Muscle of leg (tissue), 11 donors: ENCODE data around the gene GLRA3. TPM values are rescaled to one million over a fixed set of nuclear protein-coding genes. Genes with fewer than 3 reads are reported as not detected.

Source experiments
- DNase-seq: peaks from one replicate; pipeline ENCODE4 v3.0.0; 2013
- H3K27ac ChIP-seq: one replicate; pipeline ENCODE4 v1.5.1; 2013; ENCODE audit warnings: mild to moderate bottlenecking, low read length, control low read depth
- H3K27me3 ChIP-seq: one replicate; pipeline ENCODE4 v1.6.1; 2013; ENCODE audit warnings: low read length; ENCODE audit not compliant: control insufficient read depth, insufficient read depth
- H3K36me3 ChIP-seq: one replicate; pipeline ENCODE4 v1.6.1; 2013; ENCODE audit warnings: low read length; ENCODE audit not compliant: control insufficient read depth, insufficient read depth
- H3K4me1 ChIP-seq: one replicate; pipeline ENCODE4 v1.6.1; 2013; ENCODE audit warnings: low read length; ENCODE audit not compliant: control insufficient read depth, insufficient read depth
- H3K4me3 ChIP-seq: one replicate; pipeline ENCODE4 v1.5.1; 2013; ENCODE audit warnings: low read length, control low read depth
- H3K9me3 ChIP-seq: replicated peaks from 2 replicates; pipeline ENCODE4 v1.6.1; 2013; ENCODE audit warnings: low read depth, low read length; ENCODE audit not compliant: control insufficient read depth
- WGBS: methylation state at CpG from one replicate; pipeline ENCODE4 v1.1.5; 2013; ENCODE audit warnings: missing lambda C conversion rate; ENCODE audit not compliant: insufficient coverage; 5-methylcytosine and 5-hydroxymethylcytosine counted together
- polyA plus RNA-seq, 8 donors: library from polyadenylated mRNA; unstranded; fragments of 120-200 nt; gene quantifications; one replicate each; pipeline versions ENCODE4 v1.2.1 to v1.2.3, GENCODE V29; 2013; ENCODE audit warnings: inconsistent platforms in 1 of 8, low replicate concordance in 1 of 8; ENCODE audit not compliant: insufficient read length in 8 of 8, insufficient read depth in 1 of 8
- total RNA-seq: library from RNA; stranded (reverse); fragments of 120-200 nt; gene quantifications from one replicate; pipeline ENCODE4 v1.2.4, GENCODE V29; 2013

GLRA3 gene
- total and polyA plus RNA-seq, 9 donors, result 0.09 TPM; not detected in 8

DNA sequence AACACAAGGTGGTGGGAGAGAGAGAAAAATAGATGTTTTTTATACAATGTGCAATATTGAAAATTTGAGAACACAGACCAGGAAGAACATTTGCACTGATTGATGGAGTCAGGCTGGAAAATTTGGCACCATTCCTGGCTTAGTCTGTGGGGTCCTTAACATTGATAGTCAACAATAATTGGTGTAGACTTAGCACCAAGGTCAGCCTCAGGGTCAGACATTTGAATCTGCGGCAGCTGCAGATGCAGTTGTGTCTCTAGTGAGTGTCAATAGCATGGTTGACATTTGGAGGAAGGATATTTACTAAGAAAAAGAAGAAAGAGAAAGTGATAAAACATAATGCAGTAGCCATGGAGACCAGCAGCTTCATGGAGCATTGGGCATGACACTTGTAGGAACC lies 31.5 kb upstream of the GLRA3 start:
- Histone ChIP-seq H3K36me3 (no peaks in the 10 kb centered on the region), H3K9me3 (peaks cover 4% of the 10 kb centered on the region), H3K4me1 (no peaks in the 10 kb centered on the region), H3K27ac (no peak overlapping the region), H3K4me3 (no peak overlapping the region), H3K27me3 (no peaks in the 10 kb centered on the region)
- no peak for DNase-seq
- WGBS, result 73% methylated on average over 1 of the region's 1 CpG

DNA sequence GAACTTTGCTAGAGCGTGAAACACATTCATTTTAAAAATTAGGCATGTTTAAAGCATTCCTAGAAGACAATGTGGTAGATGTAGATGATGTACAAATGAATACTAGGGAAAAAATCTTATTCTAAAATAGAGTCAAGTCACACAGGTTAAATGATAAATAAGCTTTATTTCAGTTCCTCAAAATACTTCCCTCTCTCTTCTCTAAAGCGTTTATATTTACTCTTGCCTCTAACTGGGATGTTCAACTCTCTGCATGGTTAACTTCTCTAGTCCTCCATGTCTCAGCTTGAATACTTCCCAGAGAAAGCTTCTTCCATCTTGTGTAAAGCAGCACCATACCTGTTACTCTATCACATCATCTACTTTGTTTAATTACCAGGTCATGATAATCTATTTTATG lies 30.9 kb upstream of the GLRA3 start:
- no peaks in the 10 kb centered on the region for H3K4me1 ChIP-seq
- peaks cover 4% of the 10 kb centered on the region for H3K9me3 ChIP-seq
- 88% methylated on average over 1 of the region's 2 CpGs for WGBS
- no peaks in the 10 kb centered on the region for H3K27me3 ChIP-seq
- H3K36me3 ChIP-seq, result no peaks in the 10 kb centered on the region
- no peak for DNase-seq
- H3K4me3 ChIP-seq, result no peak overlapping the region
- H3K27ac ChIP-seq, result no peak overlapping the region

DNA sequence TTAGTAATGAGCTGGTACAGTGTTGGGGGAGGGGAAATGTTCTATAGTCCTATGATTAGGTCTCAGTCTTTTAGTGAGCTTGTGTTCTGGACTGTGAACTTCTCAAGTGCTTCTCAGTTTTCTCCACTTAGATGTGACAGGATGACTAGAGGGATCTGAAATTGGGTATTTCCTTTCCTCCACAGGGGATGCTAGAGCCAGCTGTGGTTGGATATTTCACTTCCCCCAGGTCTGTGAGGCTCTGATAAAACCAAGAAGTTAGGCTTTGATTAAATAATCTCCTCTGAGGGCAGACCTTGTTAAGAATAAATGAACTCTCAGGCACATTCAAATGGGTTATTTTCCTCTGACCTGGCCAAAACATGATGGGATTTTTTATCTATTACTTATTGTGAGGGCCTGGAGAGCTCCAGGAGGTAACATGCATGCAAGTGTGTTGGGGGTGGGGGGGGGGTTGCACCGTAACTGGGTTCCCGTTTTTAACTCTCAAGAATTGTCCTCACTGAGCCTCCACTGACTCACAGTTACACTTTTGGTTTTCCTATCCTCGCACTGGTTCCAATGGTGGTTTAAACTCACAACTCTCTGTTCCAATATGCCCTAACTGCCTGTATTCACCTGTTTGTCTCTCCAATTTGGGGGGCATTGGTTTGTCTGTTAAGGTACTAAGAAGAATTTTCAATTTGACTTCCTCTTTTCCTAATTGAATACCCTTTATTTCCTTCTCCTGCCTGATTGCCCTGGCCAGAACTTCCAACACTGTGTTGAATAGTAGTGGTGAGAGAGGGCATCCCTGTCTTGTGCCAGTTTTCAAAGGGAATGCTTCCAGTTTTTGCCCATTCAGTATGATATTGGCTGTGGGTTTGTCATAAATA lies 28.1 kb upstream of the GLRA3 start:
- no CpG with 5 or more reads among the region's 3 CpGs for WGBS
- peaks cover 4% of the 10 kb centered on the region for H3K9me3 ChIP-seq
- no peak overlapping the region for H3K27ac ChIP-seq
- no peaks in the 10 kb centered on the region for H3K27me3 ChIP-seq
- H3K4me3 ChIP-seq, result no peak overlapping the region
- H3K4me1 ChIP-seq, result no peaks in the 10 kb centered on the region
- no peaks in the 10 kb centered on the region for H3K36me3 ChIP-seq
- no peak for DNase-seq

DNA sequence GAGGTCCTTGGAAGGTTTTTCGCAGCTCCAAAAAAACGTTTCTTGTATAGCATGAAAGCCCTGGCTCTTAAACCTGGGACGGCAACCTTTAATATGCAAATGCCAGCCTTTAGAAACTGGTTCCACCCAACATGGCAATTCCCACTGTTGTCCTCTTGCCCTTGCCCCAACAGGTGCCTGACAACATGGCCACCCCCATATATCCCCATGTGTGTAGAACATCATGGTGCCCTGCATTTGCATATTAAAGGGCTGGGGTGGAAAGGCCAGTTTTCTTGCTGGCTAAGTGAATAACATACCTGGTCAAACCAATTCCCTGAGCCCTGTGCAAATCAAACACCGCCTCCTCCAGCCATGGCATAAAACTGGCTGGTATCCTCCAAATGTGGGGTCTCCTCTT lies 26.0 kb upstream of the GLRA3 start:
- no peak for DNase-seq
- Histone ChIP-seq H3K9me3 (peaks cover 4% of the 10 kb centered on the region), H3K36me3 (no peaks in the 10 kb centered on the region), H3K4me1 (no peaks in the 10 kb centered on the region), H3K27me3 (no peaks in the 10 kb centered on the region), H3K4me3 (no peak overlapping the region), H3K27ac (no peak overlapping the region)
- 86% methylated on average over 1 of the region's 4 CpGs for WGBS

DNA sequence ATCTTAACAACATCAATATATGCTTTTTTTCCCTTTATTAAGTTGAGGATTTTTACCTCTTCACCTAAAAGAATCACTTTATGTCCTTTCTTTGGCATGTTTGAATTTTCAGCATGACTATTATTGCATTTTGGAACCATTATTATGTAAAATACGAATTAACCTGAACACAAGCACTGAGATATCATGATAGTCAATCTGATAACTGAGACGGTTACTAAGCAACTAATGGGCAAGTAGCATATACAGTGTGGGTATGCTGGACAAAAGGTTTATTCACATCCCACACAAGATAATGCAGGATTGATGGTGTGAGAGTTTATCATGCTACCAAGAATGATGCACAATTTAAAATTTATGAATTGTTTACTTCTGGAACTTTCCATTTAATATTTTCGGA lies 24.6 kb upstream of the GLRA3 start:
- no peaks in the 10 kb centered on the region for H3K36me3 ChIP-seq
- H3K4me3 ChIP-seq, result no peak overlapping the region
- H3K27ac ChIP-seq, result no peak overlapping the region
- WGBS, result no CpG with 5 or more reads among the region's 3 CpGs
- no peaks in the 10 kb centered on the region for H3K27me3 ChIP-seq
- H3K4me1 ChIP-seq, result no peaks in the 10 kb centered on the region
- DNase-seq, result no peak
- H3K9me3 ChIP-seq, result peaks cover 4% of the 10 kb centered on the region

DNA sequence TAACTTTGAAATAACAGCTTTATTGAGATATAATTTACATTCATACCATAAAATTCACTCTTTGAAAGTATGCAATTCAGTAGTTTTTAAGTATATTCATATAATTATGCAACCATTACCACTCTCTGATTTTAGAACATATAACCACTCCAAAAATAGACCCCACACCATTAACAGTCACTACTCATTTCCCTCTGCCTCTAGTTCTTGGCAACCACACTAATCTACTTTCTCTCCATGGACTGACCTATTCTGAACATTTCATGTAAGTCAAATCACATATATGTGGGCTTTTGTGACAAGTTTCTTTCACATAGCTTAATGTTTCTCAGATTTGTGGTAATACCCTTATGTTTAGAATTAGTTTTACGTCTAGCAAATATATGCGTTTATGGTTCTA lies 19.5 kb upstream of the GLRA3 start:
- DNase-seq, result no peak
- no peaks in the 10 kb centered on the region for H3K27me3 ChIP-seq
- H3K9me3 ChIP-seq, result peaks cover 3% of the 10 kb centered on the region
- WGBS, result no CpG with 5 or more reads among the region's 2 CpGs
- no peak overlapping the region for H3K4me3 ChIP-seq
- H3K4me1 ChIP-seq, result no peaks in the 10 kb centered on the region
- no peak overlapping the region for H3K27ac ChIP-seq
- no peaks in the 10 kb centered on the region for H3K36me3 ChIP-seq

DNA sequence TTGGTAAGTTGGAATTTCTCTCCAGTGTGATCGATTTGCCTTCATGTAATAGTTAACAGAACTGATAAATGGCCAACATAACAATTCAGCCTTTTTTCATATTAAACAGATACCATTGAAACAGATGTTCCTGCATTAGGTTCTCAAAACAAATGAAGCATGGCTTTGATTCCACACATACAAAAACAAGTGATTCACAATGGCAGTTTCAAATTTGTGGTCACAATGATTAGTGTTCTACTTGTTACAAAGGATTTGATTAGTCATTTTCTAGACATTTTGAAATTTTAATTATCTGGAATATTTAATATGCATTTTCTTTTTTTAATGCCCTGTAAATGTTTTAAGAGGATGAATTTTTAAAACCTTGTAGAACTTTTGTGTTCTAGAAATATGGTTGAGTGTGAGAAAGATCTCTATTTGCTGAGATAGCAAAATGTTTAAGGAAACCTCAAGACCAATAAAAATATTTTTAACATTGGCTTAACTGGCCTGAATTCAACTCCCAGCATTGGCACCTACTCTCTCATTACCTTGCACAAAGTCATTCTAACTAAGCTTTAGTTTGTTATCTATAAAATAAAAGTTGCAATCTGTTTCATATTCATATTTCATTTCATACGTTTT lies 18.9 kb upstream of the GLRA3 start:
- no CpG with 5 or more reads among the region's 2 CpGs for WGBS
- Histone ChIP-seq H3K4me1 (no peaks in the 10 kb centered on the region), H3K36me3 (no peaks in the 10 kb centered on the region), H3K9me3 (peaks cover 7% of the 10 kb centered on the region), H3K27ac (no peak overlapping the region), H3K4me3 (no peak overlapping the region), H3K27me3 (no peaks in the 10 kb centered on the region)
- no peak for DNase-seq

DNA sequence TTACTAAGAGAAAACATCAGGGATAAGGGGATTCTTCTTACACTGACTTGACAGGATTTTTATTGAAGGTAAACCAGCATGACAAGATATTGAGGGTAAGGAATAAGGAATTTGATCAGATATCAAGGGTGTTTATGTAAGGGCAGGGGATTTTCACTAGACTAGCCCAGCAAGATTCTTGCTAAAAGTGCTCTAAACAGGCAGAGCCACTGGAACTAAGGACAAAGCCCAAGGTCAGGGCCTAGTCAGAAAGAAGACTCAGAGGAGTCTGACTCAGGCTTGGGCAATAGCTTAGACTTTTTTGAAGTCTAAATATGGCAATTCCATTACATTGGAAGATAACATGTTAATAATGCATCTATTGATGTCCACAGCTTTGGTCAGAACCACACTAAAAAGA lies 6.5 kb upstream of the GLRA3 start:
- DNase-seq, result no peak

DNA sequence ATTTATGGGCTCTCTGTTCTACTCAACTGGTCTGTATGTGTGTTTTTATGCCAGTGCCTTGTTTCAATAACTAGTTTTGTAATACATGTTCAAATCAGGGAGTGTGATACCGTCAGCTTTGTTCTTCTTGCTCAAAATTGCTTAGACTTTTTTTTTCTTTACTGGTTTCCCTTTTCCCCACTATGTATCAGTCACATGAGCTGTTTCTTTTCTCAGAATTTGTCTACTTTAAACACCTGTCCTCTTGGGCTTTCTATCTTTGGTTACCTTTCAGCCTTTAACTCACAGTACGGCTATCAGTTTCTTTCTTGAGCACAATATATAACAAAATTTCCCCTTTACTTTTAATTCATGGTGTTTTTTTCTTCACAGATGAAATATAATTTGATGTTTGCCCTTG lies 5.4 kb upstream of the GLRA3 start:
- no peaks in the 10 kb centered on the region for H3K9me3 ChIP-seq
- no peak overlapping the region for H3K4me3 ChIP-seq
- no peak for DNase-seq
- H3K4me1 ChIP-seq, result no peaks in the 10 kb centered on the region
- no peaks in the 10 kb centered on the region for H3K27me3 ChIP-seq
- H3K36me3 ChIP-seq, result no peaks in the 10 kb centered on the region
- no peak overlapping the region for H3K27ac ChIP-seq
- no CpG with 5 or more reads among the region's 2 CpGs for WGBS

More for the DNA sequence above, 6.5 kb upstream of the GLRA3 start:
- Histone ChIP-seq H3K36me3 (no peaks in the 10 kb centered on the region), H3K27ac (no peak overlapping the region), H3K4me3 (no peak overlapping the region), H3K9me3 (no peaks in the 10 kb centered on the region), H3K4me1 (no peaks in the 10 kb centered on the region), H3K27me3 (no peaks in the 10 kb centered on the region)

DNA sequence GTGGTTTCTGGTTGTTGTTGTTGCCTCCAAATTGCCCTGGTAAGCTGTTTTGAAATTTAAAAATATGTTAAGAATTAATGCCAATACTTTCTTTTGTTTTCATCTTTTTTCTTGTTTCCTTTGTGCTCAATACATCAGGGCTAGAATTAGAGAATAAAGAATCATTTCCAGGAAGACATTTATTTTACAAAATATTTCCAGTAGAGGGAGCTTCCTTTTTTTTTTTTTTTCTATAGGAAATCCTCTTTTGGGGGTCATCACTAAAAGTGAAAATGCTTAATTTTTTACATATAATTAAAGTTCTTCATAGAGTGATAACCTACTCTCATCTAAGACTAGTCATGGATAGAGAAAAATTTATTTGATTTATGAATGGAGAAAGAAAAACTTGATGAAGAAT lies 2.4 kb downstream of the GLRA3 start:
- no peaks in the 10 kb centered on the region for H3K36me3 ChIP-seq
- H3K4me3 ChIP-seq, result no peak overlapping the region
- H3K27ac ChIP-seq, result no peak overlapping the region
- H3K9me3 ChIP-seq, result no peaks in the 10 kb centered on the region
- no peak for DNase-seq
- H3K4me1 ChIP-seq, result no peaks in the 10 kb centered on the region
- H3K27me3 ChIP-seq, result no peaks in the 10 kb centered on the region
